Measurements from ENCODE around the gene DCUN1D2.

DCUN1D2 gene

GRCh38 chr13:113420232-113420631, 70.3 kb downstream of the DCUN1D2 start:
- DNase-seq = no peak

- no peak for DNase-seq
Measured at GRCh38 chr13:113419531-113420193, 70.8 kb downstream of the DCUN1D2 start.

GRCh38 chr13:113418722-113419049, 71.8 kb downstream of the DCUN1D2 start:
- no peak for DNase-seq

- no peak for DNase-seq
Measured at GRCh38 chr13:113417836-113418721, 72.4 kb downstream of the DCUN1D2 start.

GRCh38 chr13:113417008-113417751, 73.3 kb downstream of the DCUN1D2 start:
- no peak for DNase-seq

- no peak for DNase-seq
Measured at GRCh38 chr13:113415825-113416224, 74.7 kb downstream of the DCUN1D2 start.

- no peak for DNase-seq
Measured at GRCh38 chr13:113415032-113415431, 75.5 kb downstream of the DCUN1D2 start.

- DNase-seq = no peak
Measured at GRCh38 chr13:113414335-113414734, 76.2 kb downstream of the DCUN1D2 start.

- no peak for DNase-seq
Measured at GRCh38 chr13:113413898-113414282, 76.6 kb downstream of the DCUN1D2 start.

- no peak for DNase-seq
Measured at GRCh38 chr13:113413178-113413897, 77.2 kb downstream of the DCUN1D2 start.

GRCh38 chr13:113412440-113412839, 78.1 kb downstream of the DCUN1D2 start:
- DNase-seq = no peak

GRCh38 chr13:113411216-113412023, 79.1 kb downstream of the DCUN1D2 start:
- no peak for DNase-seq

GRCh38 chr13:113410472-113411201, 79.9 kb downstream of the DCUN1D2 start:
- DNase-seq = no peak

GRCh38 chr13:113408562-113408961, 81.9 kb downstream of the DCUN1D2 start:
- DNase-seq = no peak

- no peak for DNase-seq
Measured at GRCh38 chr13:113407531-113408393, 82.7 kb downstream of the DCUN1D2 start.

- DNase-seq = no peak
Measured at GRCh38 chr13:113407103-113407530, 83.4 kb downstream of the DCUN1D2 start.

- no peak for DNase-seq
Measured at GRCh38 chr13:113406321-113407102, 84.0 kb downstream of the DCUN1D2 start.

All from NCI-H446 treated with DMSO at 0.1 percent for 48 hours (cell line).